Brain pericyte (primary cell): Measurements from ENCODE around the gene TINCR.

Experiments used
- DNase-seq: peaks from one replicate; pipeline ENCODE4 v3.0.0-alpha.2; 2012; ENCODE audit warnings: low read depth, low spot score

TINCR gene

GRCh38 chr19:5588906-5589676, 21.3 kb upstream of the TINCR start:
- no peak for DNase-seq

- no peak for DNase-seq
Measured at GRCh38 chr19:5588441-5588840, 20.7 kb upstream of the TINCR start.

GRCh38 chr19:5587661-5588060, 19.9 kb upstream of the TINCR start:
- DNase-seq, result no peak

- no peak for DNase-seq
Measured at GRCh38 chr19:5587071-5587455, 19.3 kb upstream of the TINCR start.

GRCh38 chr19:5586300-5587070, 18.7 kb upstream of the TINCR start:
- no peak for DNase-seq

- DNase-seq, result no peak
Measured at GRCh38 chr19:5585461-5586299, 17.9 kb upstream of the TINCR start.

GRCh38 chr19:5580161-5580571, 12.4 kb upstream of the TINCR start:
- peak; percentile 64 for DNase-seq

- no peak for DNase-seq
Measured at GRCh38 chr19:5579697-5580096, 11.9 kb upstream of the TINCR start.

GRCh38 chr19:5579286-5579685, 11.5 kb upstream of the TINCR start:
- no peak for DNase-seq

GRCh38 chr19:5578097-5578846, 10.5 kb upstream of the TINCR start:
- no peak for DNase-seq

- no peak for DNase-seq
Measured at GRCh38 chr19:5575590-5575989, 7.8 kb upstream of the TINCR start.

- no peak for DNase-seq
Measured at GRCh38 chr19:5572556-5573286, 5.0 kb upstream of the TINCR start.

GRCh38 chr19:5571777-5572176, 4.0 kb upstream of the TINCR start:
- DNase-seq, result no peak

GRCh38 chr19:5567970-5568407, 236 bp upstream of the TINCR start:
- no peak for DNase-seq

- no peak for DNase-seq
Measured at GRCh38 chr19:5564930-5565329, 2.8 kb downstream of the TINCR start.

- no peak for DNase-seq
Measured at GRCh38 chr19:5563935-5564612, 3.7 kb downstream of the TINCR start.

- no peak for DNase-seq
Measured at GRCh38 chr19:5563008-5563431, 4.7 kb downstream of the TINCR start.

- no peak for DNase-seq
Measured at GRCh38 chr19:5562280-5562679, 5.5 kb downstream of the TINCR start.

GRCh38 chr19:5561559-5561958, 6.2 kb downstream of the TINCR start:
- DNase-seq, result no peak

GRCh38 chr19:5560156-5560555, 7.6 kb downstream of the TINCR start:
- no peak for DNase-seq
